NCI-H2196 (cell line): Measurements from ENCODE around the gene EXOC3L2.
A peak's percentile ranks its signal among the peaks of the same experiment; 100 is the strongest.

ENCODE experiments used
- DNase-seq: peaks from one replicate; lab custom pipeline; 2025; ENCODE audit not compliant: unreplicated experiment; lab: John Stamatoyannopoulos, UW

The EXOC3L2 gene

DNA sequence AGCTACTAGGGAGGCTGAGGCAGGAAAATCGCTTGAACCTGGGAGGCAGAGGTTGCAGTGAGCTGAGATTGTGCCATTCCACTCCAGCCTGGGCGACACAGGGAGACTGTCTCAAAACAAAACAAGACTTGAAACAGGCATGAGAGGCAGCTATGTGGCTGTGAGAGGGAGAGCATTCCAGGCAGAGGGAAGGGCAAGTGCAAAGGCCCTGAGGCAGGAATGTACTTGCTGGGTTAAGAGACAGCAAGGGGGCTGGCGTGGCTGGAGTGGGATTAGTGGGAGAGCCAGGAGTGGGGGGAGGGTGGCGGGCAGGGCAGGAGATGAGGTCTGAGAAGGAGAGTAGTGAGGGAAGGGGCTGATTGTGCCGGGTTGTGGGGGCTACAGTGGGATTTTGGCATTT, 21.3 kb downstream of the EXOC3L2 start:
- DNase-seq, result no peak

DNA sequence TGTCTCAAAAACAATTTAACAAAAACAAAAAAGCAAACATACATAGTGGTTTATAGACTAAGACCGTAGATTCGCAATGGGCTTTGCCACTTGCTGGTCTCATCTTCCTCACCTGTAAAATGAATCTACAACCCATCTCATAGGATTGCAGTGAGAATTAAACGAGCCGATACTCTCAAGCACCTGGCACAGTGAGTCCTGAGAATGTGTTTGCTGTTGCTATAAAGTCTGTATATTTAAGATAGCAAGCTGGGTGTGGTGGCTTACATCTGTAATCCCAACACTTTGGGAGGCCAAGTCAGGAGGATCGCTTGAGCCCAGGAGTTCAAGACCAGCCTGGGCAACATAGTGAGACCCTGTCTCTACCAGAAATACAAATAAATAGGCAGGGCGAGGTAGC, 22.5 kb downstream of the EXOC3L2 start:
- no peak for DNase-seq

DNA sequence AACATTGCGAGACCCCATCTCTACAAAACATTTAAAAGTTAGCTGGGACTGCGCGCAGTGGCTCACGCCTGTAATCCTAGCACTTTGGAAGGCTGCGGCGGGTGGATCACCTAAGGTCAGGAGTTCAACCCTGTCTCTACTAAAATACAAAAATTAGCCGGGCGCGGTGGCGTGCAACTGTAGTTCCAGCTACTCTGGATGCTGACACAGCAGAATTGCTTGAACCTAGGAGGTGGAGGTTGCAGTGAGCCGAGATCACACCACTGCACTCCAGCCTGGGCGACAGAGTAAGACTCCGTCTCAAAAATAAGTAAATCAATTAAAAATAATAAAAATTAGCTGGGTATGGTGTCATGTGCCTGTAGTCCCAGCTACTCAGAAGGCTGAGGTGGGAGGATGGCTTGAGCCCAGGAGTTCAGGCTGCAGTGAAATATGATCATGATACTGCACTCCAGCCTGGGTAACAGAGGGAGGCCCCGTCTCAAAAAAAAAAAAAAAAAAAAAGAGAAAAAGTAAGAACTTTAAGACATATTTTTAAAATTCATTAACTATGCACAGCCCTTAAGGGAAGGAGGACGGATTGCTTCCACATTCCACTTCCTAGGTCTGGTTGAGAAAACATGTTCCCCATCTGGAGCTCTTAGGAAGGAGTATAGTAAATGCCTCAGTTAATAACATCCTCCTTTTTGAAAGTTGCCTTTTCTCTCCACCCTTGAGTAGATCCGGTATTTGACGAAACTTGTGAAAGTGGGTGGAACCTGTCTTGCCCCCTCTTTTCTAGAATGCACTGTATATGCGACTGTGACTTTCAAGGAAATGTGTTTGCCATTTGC, 26.1 kb downstream of the EXOC3L2 start:
- no peak for DNase-seq

GRCh38 chr19:45218426-45218825, 26.8 kb downstream of the EXOC3L2 start:
- no peak for DNase-seq

DNA sequence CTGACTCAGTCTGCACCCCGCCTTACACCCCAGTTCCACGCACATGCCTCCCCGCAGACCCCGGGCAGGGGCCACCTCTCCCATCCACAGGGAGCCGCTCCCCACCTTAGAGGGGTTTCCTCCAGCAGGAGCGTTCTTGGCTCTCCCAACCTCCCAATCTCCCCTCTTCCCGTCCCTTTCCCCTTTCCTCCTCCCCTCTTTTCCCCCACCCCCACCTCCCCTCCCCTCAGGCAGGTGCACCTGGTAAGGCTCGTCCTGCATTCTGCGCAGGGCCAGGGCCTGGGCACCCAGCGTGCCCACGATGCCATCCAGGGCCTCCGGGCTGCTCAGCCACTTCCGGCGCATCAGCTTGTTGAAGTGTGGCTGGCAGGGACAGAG, 27.3 kb downstream of the EXOC3L2 start:
- no peak for DNase-seq

DNA sequence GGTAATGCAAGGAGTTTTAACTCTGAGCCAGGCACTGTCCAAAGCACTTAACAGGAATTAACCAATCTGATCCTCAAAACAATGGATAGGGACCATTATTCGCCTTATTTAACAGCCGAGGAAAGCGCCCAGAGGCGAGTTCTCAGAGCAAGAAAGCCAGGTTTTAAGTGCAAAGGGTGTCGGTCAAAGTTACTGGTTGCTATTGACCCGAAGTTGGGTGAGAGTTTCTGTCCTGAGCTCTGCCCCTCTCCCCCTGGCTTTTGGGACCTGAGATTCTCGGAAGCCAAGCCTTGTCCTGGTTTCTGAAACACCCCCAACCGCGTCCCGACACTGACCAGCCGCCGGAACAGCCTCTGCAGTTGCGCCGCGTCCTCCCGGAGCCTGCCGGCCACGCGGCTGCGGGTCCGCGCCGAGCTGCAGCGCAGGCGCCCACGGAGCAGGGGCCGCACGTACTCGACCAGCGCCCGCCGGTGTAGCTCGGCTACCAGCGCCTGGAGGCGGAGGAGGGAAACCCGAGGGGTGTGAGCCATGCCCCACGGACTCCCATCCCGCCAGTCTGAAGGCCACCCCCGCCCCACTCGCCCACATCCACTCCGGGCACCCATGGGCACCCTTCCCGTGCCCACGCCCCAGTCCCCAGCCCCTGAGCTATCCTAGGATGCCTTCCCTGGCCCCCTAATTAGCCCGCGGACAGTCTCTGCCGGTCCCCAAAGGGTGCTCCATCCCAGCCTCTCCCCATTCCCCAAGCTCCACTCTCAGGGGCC, 27.8 kb downstream of the EXOC3L2 start:
- DNase-seq, result no peak

GRCh38 chr19:45216667-45217066, 28.5 kb downstream of the EXOC3L2 start:
- DNase-seq, result no peak

- peak; percentile 51 for DNase-seq
These were observed 29.6 kb downstream of the EXOC3L2 start for GRCh38 chr19:45215391-45216191.

DNA sequence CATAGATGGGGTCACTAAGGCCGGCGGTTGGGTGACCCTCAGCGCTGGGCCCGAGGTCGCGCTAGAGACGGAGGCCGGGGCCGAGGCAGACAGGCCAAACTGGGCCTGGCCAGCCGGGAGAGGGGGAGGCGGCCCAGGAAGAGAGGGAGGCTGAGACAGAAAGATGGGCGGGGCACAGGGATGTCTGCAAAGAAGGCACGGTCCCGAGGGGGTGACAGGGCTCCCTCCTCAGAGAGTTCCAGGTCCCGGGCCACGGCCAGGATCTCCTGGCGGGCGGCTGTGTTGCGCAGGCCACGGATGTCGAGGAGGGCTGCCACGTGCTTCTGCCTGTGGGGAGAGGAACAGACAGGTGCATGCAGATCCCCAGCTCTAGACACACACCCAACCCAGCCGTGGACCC, 32.2 kb downstream of the EXOC3L2 start:
- DNase-seq, result no peak

DNA sequence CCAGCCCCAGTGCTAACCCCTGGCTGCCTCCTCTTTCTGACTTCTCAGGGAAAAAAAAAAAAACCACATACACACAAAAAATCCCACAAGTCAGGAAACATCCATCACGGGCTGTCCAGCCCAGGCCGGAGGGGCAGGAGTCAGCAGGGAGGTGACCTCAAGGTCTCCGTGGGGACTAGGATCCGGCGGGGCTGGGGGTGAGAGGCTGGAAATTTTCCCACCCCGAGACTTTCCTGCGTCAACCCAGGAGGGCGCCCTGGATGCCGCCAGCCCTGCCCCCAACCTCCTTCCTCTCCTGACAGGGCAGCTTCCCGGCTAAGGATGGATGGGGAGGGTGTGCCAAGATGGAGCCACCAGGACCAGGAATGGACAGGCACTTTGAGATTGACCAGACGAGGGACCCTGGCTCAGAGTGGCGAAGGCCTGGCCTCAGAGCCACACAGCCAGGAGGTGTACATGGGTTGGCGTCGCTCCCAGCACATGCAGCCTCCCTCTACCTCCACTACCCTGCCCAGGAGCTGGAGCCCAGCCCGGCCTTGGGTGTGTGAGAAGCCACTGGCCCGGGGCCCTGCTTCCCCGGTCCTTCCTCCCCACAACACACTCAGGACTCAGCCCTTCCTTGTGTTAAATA, 33.3 kb downstream of the EXOC3L2 start:
- DNase-seq, result no peak

GRCh38 chr19:45206328-45206727, 38.9 kb downstream of the EXOC3L2 start:
- DNase-seq, result no peak

DNA sequence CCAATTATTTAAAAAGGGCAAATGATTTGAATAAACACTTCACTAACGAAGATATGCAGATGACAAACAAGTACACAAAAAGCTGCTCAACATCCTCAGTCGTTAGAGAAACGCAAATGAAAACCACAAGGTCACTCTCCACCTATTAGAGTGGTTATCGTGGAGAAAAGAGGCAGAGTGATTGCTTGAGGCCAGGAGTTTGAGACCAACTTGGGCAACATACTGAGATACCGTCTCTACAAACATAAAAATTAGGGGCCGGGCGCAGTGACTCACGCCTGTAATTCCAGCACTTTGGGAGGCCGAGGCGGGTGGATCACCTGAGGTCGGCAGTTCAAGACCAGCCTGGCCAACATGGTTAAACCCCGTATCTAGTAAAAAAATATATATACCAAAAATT, 39.4 kb downstream of the EXOC3L2 start:
- no peak for DNase-seq

DNA sequence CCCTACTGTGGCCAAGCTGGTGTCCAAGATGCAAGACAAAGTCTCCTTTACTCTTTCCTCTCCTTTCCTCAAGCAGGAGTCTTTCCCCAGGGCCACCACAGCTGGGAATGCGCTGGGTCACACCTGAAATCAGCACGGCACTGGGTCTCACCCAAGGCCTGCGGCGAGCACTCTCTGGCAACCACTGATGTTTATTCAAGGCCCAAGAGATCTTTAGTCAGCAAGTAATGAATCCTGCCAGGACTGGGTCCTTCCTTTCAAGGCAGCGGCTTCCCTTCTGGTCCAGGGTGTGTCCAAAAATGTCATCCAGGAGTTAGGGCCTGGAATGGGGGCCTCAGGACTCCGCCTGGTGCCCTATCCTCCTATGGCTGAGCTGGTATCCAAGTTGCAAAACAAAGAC, 42.6 kb downstream of the EXOC3L2 start:
- no peak for DNase-seq

- no peak for DNase-seq
These were observed 44.6 kb downstream of the EXOC3L2 start for GRCh38 chr19:45200568-45200967.

DNA sequence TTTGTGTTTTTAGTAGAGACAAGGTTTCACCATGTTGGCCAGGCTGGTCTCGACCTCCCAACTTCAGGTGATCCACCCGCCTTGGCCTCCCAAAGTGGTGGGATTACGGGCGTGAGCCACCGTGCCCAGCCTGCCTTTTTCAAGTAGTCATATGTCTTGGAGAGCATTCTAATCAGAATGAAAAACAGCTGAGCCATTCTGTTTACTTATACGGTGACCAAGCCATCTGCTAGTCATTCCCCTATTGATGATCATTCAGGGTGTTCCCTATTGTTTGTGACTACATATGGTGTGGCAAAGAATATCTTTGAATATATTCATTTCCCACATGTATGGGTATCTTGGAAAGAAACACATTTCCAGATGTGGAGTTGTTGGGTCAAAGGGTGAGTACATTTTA, 49.4 kb downstream of the EXOC3L2 start:
- DNase-seq, result no peak

DNA sequence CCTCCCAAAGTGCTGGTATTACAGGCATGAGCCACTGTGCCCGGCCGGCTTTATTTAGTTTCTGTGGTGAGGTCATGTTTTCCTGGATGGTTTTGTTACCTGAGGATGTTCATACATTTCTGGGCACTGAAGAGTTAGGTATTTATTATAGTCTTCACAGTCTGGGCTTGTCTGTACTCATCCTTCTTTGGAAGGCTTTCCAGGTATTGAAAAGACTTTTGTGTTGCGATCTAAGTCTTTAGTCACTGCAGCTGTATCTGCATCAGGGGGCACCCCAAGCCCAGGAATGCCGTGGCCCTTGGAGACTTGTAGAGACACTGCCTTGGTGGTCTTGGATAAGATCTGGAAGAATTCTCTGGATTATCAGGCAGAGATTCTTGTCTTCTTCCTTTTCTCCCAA, 53.8 kb downstream of the EXOC3L2 start:
- DNase-seq, result no peak

DNA sequence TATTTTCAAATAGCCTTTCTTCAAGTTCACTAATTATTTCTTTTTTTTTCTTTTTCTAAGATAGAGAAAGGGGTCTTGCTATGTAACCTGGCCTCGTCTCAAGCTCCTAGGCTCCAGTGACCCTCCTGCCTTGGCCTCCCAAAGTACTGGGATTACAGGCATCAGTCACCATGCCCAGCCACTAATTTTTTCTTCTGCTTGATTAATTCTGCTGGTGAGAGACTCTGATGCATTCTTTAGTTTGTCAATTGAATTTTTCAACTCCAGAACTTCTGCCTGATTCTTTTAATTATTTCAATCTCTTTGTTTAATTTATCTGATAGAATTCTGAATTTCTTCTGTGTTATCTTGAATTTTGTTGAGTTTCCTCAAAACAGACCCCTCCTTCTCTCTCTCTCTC, 55.2 kb downstream of the EXOC3L2 start:
- DNase-seq, result no peak

- DNase-seq, result peak; percentile 66
These were observed 57.6 kb downstream of the EXOC3L2 start for GRCh38 chr19:45187421-45188100.

DNA sequence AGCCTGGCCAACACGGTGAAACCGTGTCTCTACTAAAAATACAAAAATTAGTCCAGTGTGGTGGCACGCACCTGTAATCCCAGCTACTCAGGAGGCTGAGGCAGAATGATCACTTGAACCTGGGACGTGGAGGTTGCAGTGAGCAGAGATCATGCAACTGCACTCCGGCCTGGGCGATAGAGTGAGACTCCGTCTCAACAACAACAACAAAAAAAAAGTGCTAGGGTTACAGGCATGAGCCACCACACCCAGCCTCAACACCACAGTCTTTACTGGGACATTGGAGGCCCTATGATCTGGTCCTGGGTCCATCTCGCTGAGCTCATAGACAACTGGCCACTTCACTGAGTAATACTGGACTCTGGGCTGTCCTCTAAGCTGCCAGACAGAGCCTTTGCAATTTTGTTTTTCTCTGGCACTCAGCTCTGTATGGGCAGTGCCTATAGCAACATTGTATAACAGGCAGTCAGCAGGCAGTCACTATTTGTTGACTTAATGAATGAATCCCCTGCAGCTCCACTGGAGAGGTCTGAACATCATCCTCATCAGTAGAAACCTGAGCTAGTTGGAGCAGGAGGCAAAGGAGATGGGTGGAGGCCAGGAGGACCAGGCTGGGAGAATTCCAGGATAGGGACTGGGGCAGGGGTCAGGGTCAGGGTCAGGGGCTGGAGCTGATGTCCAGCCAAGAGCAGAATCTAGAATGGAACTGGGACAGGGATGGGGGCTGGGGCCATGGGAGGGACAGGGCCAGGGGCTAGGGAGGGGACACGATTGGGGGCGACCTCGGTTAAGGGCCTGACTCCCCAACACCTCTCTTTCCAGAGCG, 58.5 kb downstream of the EXOC3L2 start:
- no peak for DNase-seq

- no peak for DNase-seq
These were observed 61.1 kb downstream of the EXOC3L2 start for GRCh38 chr19:45184115-45184514.
